Stimulated activated CD8-positive, alpha-beta memory T cell treated with anti-CD3 and anti-CD28 coated beads, Interleukin-15, amount 100 ng/mL, for 1 hour (primary cell): ENCODE results near the gene STK39.

ENCODE experiments used
- DNase-seq: peaks from one replicate; pipeline ENCODE4 v3.0.0-alpha.2; 2020; ENCODE audit warnings: low read depth

STK39 gene

GRCh38 chr2:168210216-168210894, 37.0 kb downstream of the STK39 start:
- DNase-seq, result no peak

- no peak for DNase-seq
Measured at GRCh38 chr2:168208652-168209051, 38.7 kb downstream of the STK39 start.

- no peak for DNase-seq
Measured at GRCh38 chr2:168207851-168208250, 39.5 kb downstream of the STK39 start.

GRCh38 chr2:168203762-168204693, 43.4 kb downstream of the STK39 start:
- no peak for DNase-seq

- no peak for DNase-seq
Measured at GRCh38 chr2:168201584-168202116, 45.7 kb downstream of the STK39 start.

- DNase-seq, result no peak
Measured at GRCh38 chr2:168200930-168201583, 46.3 kb downstream of the STK39 start.

- DNase-seq, result no peak
Measured at GRCh38 chr2:168198476-168199207, 48.8 kb downstream of the STK39 start.

- DNase-seq, result no peak
Measured at GRCh38 chr2:168196764-168197180, 50.6 kb downstream of the STK39 start.

- no peak for DNase-seq
Measured at GRCh38 chr2:168194784-168195522, 52.4 kb downstream of the STK39 start.

GRCh38 chr2:168192839-168193616, 54.4 kb downstream of the STK39 start:
- DNase-seq, result no peak

GRCh38 chr2:168191955-168192785, 55.2 kb downstream of the STK39 start:
- no peak for DNase-seq

- no peak for DNase-seq
Measured at GRCh38 chr2:168190590-168191336, 56.6 kb downstream of the STK39 start.

- no peak for DNase-seq
Measured at GRCh38 chr2:168189835-168190569, 57.4 kb downstream of the STK39 start.

- DNase-seq, result no peak
Measured at GRCh38 chr2:168188002-168188401, 59.4 kb downstream of the STK39 start.

- DNase-seq, result no peak
Measured at GRCh38 chr2:168186452-168186851, 60.9 kb downstream of the STK39 start.

GRCh38 chr2:168185583-168186274, 61.7 kb downstream of the STK39 start:
- no peak for DNase-seq
